Trophoblast cell (in vitro differentiated cells and primary cell): ENCODE data around the gene H2BK1.

Experiments
- DNase-seq, 2 donors: peaks; one replicate each; pipeline ENCODE4 v3.0.0-alpha.2; 2016
- H2AFZ ChIP-seq: 2 replicates; pipeline ENCODE4 v1.6.1; 2013; ENCODE audit warnings: low read length, moderate library complexity, mild to moderate bottlenecking; ENCODE audit not compliant: insufficient read depth, poor library complexity
- H2AK5ac ChIP-seq: 2 replicates; pipeline ENCODE4 v1.6.1; 2013; ENCODE audit warnings: mild to moderate bottlenecking, low read length
- H2BK120ac ChIP-seq: 2 replicates; pipeline ENCODE4 v1.6.1; 2013; ENCODE audit warnings: low read length, mild to moderate bottlenecking, moderate library complexity; ENCODE audit not compliant: insufficient read depth, poor library complexity
- H2BK12ac ChIP-seq: 2 replicates; pipeline ENCODE4 v1.6.1; 2013; ENCODE audit warnings: mild to moderate bottlenecking, low read length, moderate library complexity
- H2BK5ac ChIP-seq: 2 replicates; pipeline ENCODE4 v1.6.1; 2013; ENCODE audit warnings: low read length, low read depth, moderate library complexity, mild to moderate bottlenecking; ENCODE audit not compliant: poor library complexity
- H3K14ac ChIP-seq: 2 replicates; pipeline ENCODE4 v1.6.1; 2013; ENCODE audit warnings: mild to moderate bottlenecking, low read length
- H3K18ac ChIP-seq: 2 replicates; pipeline ENCODE4 v1.6.1; 2013; ENCODE audit warnings: mild to moderate bottlenecking, low read length
- H3K23ac ChIP-seq: 2 replicates; pipeline ENCODE4 v1.6.1; 2013; ENCODE audit warnings: low read length
- H3K27ac ChIP-seq: 2 replicates; pipeline ENCODE4 v1.5.1; 2013; ENCODE audit warnings: low read depth, mild to moderate bottlenecking, inconsistent platforms, low read length, moderate library complexity
- H3K27me3 ChIP-seq: 2 replicates; pipeline ENCODE4 v1.6.1; 2013; ENCODE audit warnings: inconsistent platforms, mild to moderate bottlenecking, low read length, moderate library complexity; ENCODE audit not compliant: insufficient read depth
- H3K36me3 ChIP-seq, 2 experiments: 1 replicate in 1 of 2; 2 replicates in 1 of 2; pipeline ENCODE4 v1.6.1; 2013; ENCODE audit warnings: low read length in 2 of 2, mild to moderate bottlenecking in 2 of 2, moderate library complexity in 1 of 2; ENCODE audit not compliant: insufficient read depth in 2 of 2, control insufficient read depth in 1 of 2
- H3K4ac ChIP-seq: 2 replicates; pipeline ENCODE4 v1.6.1; 2013; ENCODE audit warnings: low read depth, mild to moderate bottlenecking, low read length, moderate library complexity
- H3K4me1 ChIP-seq, 2 experiments: 1 replicate in 1 of 2; 2 replicates in 1 of 2; pipeline ENCODE4 v1.6.1; 2013; ENCODE audit warnings: low read length in 2 of 2, mild to moderate bottlenecking in 2 of 2, moderate library complexity in 1 of 2; ENCODE audit not compliant: insufficient read depth in 2 of 2, control insufficient read depth in 1 of 2
- H3K4me2 ChIP-seq: 2 replicates; pipeline ENCODE4 v1.6.1; 2013; ENCODE audit warnings: inconsistent platforms, mild to moderate bottlenecking, low read length, moderate library complexity
- H3K4me3 ChIP-seq: 2 replicates; pipeline ENCODE4 v1.5.1; 2013; ENCODE audit warnings: mild to moderate bottlenecking, low read depth, low read length, inconsistent platforms
- H3K79me1 ChIP-seq: one replicate; pipeline ENCODE4 v1.6.1; 2013; ENCODE audit warnings: low read length
- H3K79me2 ChIP-seq: 2 replicates; pipeline ENCODE4 v1.6.1; 2013; ENCODE audit warnings: low read length, mild to moderate bottlenecking; ENCODE audit not compliant: control insufficient read depth, insufficient read depth, poor library complexity
- H3K9ac ChIP-seq: 2 replicates; pipeline ENCODE4 v1.6.1; 2013; ENCODE audit warnings: mild to moderate bottlenecking, low read length
- H3K9me3 ChIP-seq: 2 replicates; pipeline ENCODE4 v1.6.1; 2013; ENCODE audit warnings: low read depth, mild to moderate bottlenecking, control low read depth, inconsistent platforms, low read length; ENCODE audit not compliant: insufficient read depth
- H4K12ac ChIP-seq: 2 replicates; pipeline ENCODE4 v1.6.1; 2013; ENCODE audit warnings: low read depth, mild to moderate bottlenecking, low read length, moderate library complexity
- H4K8ac ChIP-seq: 2 replicates; pipeline ENCODE4 v1.6.1; 2013; ENCODE audit warnings: low read depth, mild to moderate bottlenecking, low read length, moderate library complexity
- H4K91ac ChIP-seq: one replicate; pipeline ENCODE4 v1.6.1; 2013; ENCODE audit warnings: low read depth, mild to moderate bottlenecking, low read length, moderate library complexity
- WGBS: extraction: QIAGEN DNeasy Blood & Tissue Kit; methylation state at CpG from one replicate; pipeline ENCODE4 v1.1.7; 2013; ENCODE audit warnings: missing lambda C conversion rate; ENCODE audit not compliant: insufficient read length, insufficient coverage; ENCODE audit errors: extremely low coverage; 5-methylcytosine and 5-hydroxymethylcytosine counted together

H2BK1 gene

DNA sequence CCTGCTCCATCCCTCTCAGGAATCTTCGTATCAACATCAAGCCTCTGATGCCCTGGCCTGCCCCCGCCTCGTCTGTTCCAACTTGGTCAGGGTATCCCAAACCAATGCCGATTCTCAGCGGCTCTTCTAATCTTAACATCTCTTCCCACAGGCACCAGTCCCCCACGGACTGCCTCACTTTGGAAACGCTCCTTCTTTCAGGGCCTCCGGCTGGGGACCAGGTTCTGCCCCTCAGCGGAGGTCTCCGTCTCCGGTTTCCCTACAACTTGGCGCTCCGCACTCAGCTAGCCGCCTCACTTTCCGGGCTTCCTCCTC is 16.2 kb upstream of the H2BK1 start:
- Histone ChIP-seq H3K18ac (peak overlapping the region; percentile 82), H3K79me1 (peaks cover 5% of the 10 kb centered on the region), H3K4me3 (peak overlapping the region; percentile 85), H3K79me2 (peaks cover 7% of the 10 kb centered on the region), H3K9me3 (no peaks in the 10 kb centered on the region), H3K4me1 (peaks cover 6 to 8% of the 10 kb centered on the region in 2 experiments), H3K36me3 (peaks cover 13 to 26% of the 10 kb centered on the region in 2 experiments), H4K91ac (peak overlapping the region; percentile 50), H3K14ac (peak overlapping the region; percentile 80), H3K4me2 (peak overlapping the region; percentile 82), H3K27me3 (no peaks in the 10 kb centered on the region), H4K8ac (peak overlapping the region; percentile 85), H4K12ac (peak overlapping the region; percentile 46), H2BK120ac (no peak overlapping the region), H2AK5ac (no peak overlapping the region), H3K4ac (peak overlapping the region; percentile 78), H3K27ac (no peak overlapping the region), H2BK5ac (peak overlapping the region; percentile 33), H3K9ac (peak overlapping the region; percentile 84), H3K23ac (no peak overlapping the region), H2AFZ (peak overlapping the region; percentile 61), H2BK12ac (no peak overlapping the region)
- DNase-seq: no peak
- no CpG with 5 or more reads among the region's 15 CpGs for WGBS

DNA sequence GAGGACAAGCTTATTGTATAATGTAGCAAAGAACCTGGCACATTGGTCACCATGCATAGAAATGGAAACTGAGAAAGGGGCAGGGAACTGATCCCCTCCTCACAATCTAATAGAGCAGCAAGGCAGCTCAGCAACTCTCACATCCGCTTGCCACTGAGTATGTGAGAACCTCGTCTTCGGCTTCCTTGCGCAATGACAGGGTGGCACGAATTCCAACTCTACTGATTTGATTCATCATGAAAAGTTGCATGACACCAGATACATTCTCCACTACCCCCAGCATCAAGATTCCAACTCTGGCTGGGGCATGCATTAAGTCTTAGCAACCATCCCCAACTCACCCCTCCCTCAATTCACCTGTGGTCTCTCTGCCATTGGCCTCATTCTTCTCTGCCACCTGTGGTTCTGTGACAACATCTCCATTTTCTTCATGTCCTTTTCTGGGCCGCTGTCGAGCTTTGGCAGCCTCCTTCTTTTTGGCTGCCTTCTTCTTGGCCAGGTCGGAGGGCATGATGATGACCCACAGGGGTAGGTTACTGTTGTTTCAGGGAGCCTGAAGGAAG is 15.7 kb upstream of the H2BK1 start:
- peak overlapping the region; percentile 78 for H3K4ac ChIP-seq
- H2AFZ ChIP-seq: no peak overlapping the region
- H3K9ac ChIP-seq: peak overlapping the region; percentile 84
- peaks cover 5% of the 10 kb centered on the region for H3K79me1 ChIP-seq
- H3K36me3 ChIP-seq: peaks cover 13 to 28% of the 10 kb centered on the region in 2 experiments
- H4K12ac ChIP-seq: no peak overlapping the region
- H2AK5ac ChIP-seq: no peak overlapping the region
- H3K14ac ChIP-seq: no peak overlapping the region
- WGBS: no CpG with 5 or more reads among the region's 8 CpGs
- peak overlapping the region; percentile 85 for H3K4me3 ChIP-seq
- no peak overlapping the region for H2BK5ac ChIP-seq
- H3K4me2 ChIP-seq: peak overlapping the region; percentile 82
- H3K27ac ChIP-seq: no peak overlapping the region
- no peak overlapping the region for H4K8ac ChIP-seq
- H3K4me1 ChIP-seq: peaks cover 6 to 8% of the 10 kb centered on the region in 2 experiments
- H2BK120ac ChIP-seq: no peak overlapping the region
- no peak overlapping the region for H3K18ac ChIP-seq
- H3K9me3 ChIP-seq: no peaks in the 10 kb centered on the region
- no peaks in the 10 kb centered on the region for H3K27me3 ChIP-seq
- H3K79me2 ChIP-seq: peaks cover 7% of the 10 kb centered on the region
- no peak overlapping the region for H4K91ac ChIP-seq
- no peak overlapping the region for H2BK12ac ChIP-seq
- DNase-seq: no peak
- H3K23ac ChIP-seq: no peak overlapping the region

DNA sequence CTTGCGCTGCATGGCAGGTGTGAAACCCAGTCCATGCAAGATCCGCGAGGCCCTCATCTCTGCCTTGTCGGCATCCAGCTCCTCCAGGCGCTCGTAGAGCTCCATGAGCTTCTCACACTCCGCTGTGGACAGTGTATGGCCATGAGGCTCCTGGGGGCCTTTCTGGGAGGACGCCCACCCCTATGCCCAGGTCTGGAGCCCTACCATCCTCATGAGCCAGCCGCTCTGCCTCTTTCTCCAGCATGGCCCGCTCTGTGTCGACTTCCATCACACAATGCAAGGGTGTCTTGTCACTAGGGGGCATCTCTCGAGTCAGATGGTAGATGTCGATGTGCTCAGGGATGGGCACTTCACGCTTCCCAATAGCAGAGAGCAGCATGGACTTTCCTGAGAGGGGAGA is 13.4 kb upstream of the H2BK1 start:
- Histone ChIP-seq H3K4me2 (no peak overlapping the region), H3K4me3 (no peak overlapping the region), H4K8ac (no peak overlapping the region), H2AK5ac (no peak overlapping the region), H2BK5ac (no peak overlapping the region), H3K18ac (no peak overlapping the region), H4K12ac (no peak overlapping the region), H2BK12ac (no peak overlapping the region), H3K27me3 (no peaks in the 10 kb centered on the region), H3K36me3 (peaks cover 26 to 44% of the 10 kb centered on the region in 2 experiments), H3K9me3 (no peaks in the 10 kb centered on the region), H3K79me2 (peaks cover 7% of the 10 kb centered on the region), H3K4me1 (peaks cover 6 to 8% of the 10 kb centered on the region in 2 experiments), H3K9ac (no peak overlapping the region), H3K27ac (no peak overlapping the region), H2AFZ (no peak overlapping the region), H3K14ac (no peak overlapping the region), H4K91ac (no peak overlapping the region), H3K23ac (no peak overlapping the region), H3K4ac (no peak overlapping the region), H3K79me1 (peaks cover 5% of the 10 kb centered on the region), H2BK120ac (no peak overlapping the region)
- WGBS: no CpG with 5 or more reads among the region's 14 CpGs
- DNase-seq: no peak

DNA sequence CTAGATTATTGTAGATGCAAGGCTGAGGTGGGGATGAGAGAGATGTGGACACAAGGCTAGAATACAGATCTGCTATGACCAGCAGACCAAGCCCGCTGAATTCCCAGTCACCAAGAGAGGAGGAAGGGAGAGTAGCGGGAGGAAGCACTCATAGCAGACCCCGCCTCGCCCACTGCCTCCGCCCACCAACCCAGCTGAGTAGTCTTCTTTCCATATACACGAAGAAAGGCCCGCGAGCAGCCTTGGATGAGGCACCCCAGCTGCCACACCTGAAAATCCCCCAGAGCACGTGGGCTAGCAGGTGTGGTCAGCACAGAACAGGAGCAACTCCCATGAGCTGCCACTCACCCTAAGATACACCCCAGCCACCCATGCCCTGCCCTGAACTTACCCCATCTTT is 7.9 kb upstream of the H2BK1 start:
- Histone ChIP-seq H4K8ac (no peak overlapping the region), H2BK120ac (no peak overlapping the region), H2AFZ (no peak overlapping the region), H2BK12ac (no peak overlapping the region), H2BK5ac (no peak overlapping the region), H3K4me3 (no peak overlapping the region), H3K9me3 (no peaks in the 10 kb centered on the region), H3K14ac (no peak overlapping the region), H3K9ac (no peak overlapping the region), H3K4ac (no peak overlapping the region), H3K4me2 (no peak overlapping the region), H4K91ac (no peak overlapping the region), H3K27ac (no peak overlapping the region), H3K18ac (no peak overlapping the region), H3K79me2 (no peaks in the 10 kb centered on the region), H4K12ac (no peak overlapping the region), H3K79me1 (no peaks in the 10 kb centered on the region), H3K36me3 (peaks cover 51 to 72% of the 10 kb centered on the region in 2 experiments), H3K23ac (no peak overlapping the region), H2AK5ac (no peak overlapping the region), H3K4me1 (peaks cover 2% of the 10 kb centered on the region in 2 experiments), H3K27me3 (no peaks in the 10 kb centered on the region)
- DNase-seq: no peak
- WGBS: no CpG with 5 or more reads among the region's 9 CpGs
